Astrocyte (in vitro differentiated cells and primary cell): ENCODE data around the gene OR9Q1. TPM values are rescaled to one million over a fixed set of nuclear protein-coding genes. Genes with fewer than 3 reads are reported as not detected.

ENCODE experiments used
- DNase-seq: peaks from one replicate; pipeline ENCODE4 v3.0.0-alpha.2; 2010; ENCODE audit warnings: low read depth
- FAIRE-seq: peaks from 2 replicates; lab custom pipeline; 2011; peaks lifted over from hg19 to GRCh38; lab: Jason Lieb, UNC
- H2AFZ ChIP-seq: 2 replicates; pipeline ENCODE4 v1.6.0; 2012; ENCODE audit warnings: low read depth, low read length, inconsistent platforms
- H3K27ac ChIP-seq: 2 replicates; pipeline ENCODE4 v1.5.1; 2011; ENCODE audit warnings: low read depth, low read length, inconsistent platforms
- H3K27me3 ChIP-seq: 2 replicates; pipeline ENCODE4 v1.6.0; 2011; ENCODE audit warnings: low read length, inconsistent platforms; ENCODE audit not compliant: insufficient read depth
- H3K36me3 ChIP-seq: 2 replicates; pipeline ENCODE4 v1.5.1; 2011; ENCODE audit warnings: low read length, inconsistent platforms; ENCODE audit not compliant: insufficient read depth
- H3K4me1 ChIP-seq: 2 replicates; pipeline ENCODE4 v1.5.1; 2011; ENCODE audit warnings: low read length, inconsistent platforms; ENCODE audit not compliant: insufficient read depth
- H3K4me2 ChIP-seq: 2 replicates; pipeline ENCODE4 v1.6.0; 2012; ENCODE audit warnings: low read length, inconsistent platforms
- H3K4me3 ChIP-seq: 2 replicates; pipeline ENCODE4 v1.5.1; 2011; ENCODE audit warnings: low read depth, mild to moderate bottlenecking, low read length, inconsistent platforms; ENCODE audit not compliant: insufficient read depth
- H3K79me2 ChIP-seq: 2 replicates; pipeline ENCODE4 v1.6.0; 2012; ENCODE audit warnings: mild to moderate bottlenecking, low read length, inconsistent platforms; ENCODE audit not compliant: insufficient read depth
- H3K9ac ChIP-seq: 2 replicates; pipeline ENCODE4 v1.6.0; 2012; ENCODE audit warnings: mild to moderate bottlenecking, low read length, inconsistent platforms
- H3K9me3 ChIP-seq: 2 replicates; pipeline ENCODE4 v1.5.1; 2012; ENCODE audit warnings: low read depth, mild to moderate bottlenecking, low read length, inconsistent platforms; ENCODE audit not compliant: insufficient read depth
- H4K20me1 ChIP-seq: 2 replicates; pipeline ENCODE4 v1.6.0; 2012; ENCODE audit warnings: low read length, inconsistent platforms; ENCODE audit not compliant: insufficient read depth
- H3K27ac Mint-ChIP-seq: one replicate; pipeline ENCODE4 v1.8.0; 2021; ENCODE audit warnings: mild to moderate bottlenecking, mixed read lengths; ENCODE audit not compliant: unreplicated experiment
- H3K27me3 Mint-ChIP-seq: one replicate; pipeline ENCODE4 v1.8.0; 2021; ENCODE audit warnings: low read depth, mixed read lengths; ENCODE audit not compliant: unreplicated experiment
- H3K36me3 Mint-ChIP-seq: one replicate; pipeline ENCODE4 v1.8.0; 2021; ENCODE audit warnings: low read depth, mixed read lengths; ENCODE audit not compliant: unreplicated experiment
- H3K4me1 Mint-ChIP-seq: one replicate; pipeline ENCODE4 v1.8.0; 2021; ENCODE audit warnings: low read depth, mixed read lengths; ENCODE audit not compliant: unreplicated experiment
- H3K4me3 Mint-ChIP-seq: one replicate; pipeline ENCODE4 v1.8.0; 2021; ENCODE audit warnings: mild to moderate bottlenecking, moderate library complexity, mixed read lengths; ENCODE audit not compliant: unreplicated experiment
- H3K9me3 Mint-ChIP-seq: one replicate; pipeline ENCODE4 v1.8.0; 2021; ENCODE audit warnings: mild to moderate bottlenecking, mixed read lengths; ENCODE audit not compliant: unreplicated experiment
- EZH2 ChIP-seq: IDR thresholded peaks from 2 replicates; pipeline ENCODE4 v1.6.1; 2012; ENCODE audit warnings: mild to moderate bottlenecking, low read length, inconsistent platforms; ENCODE audit not compliant: insufficient read depth
- total RNA-seq: library from RNA; stranded (reverse); gene quantifications from 2 replicates; pipeline ENCODE4 v1.2.1, GENCODE V29; 2021
- TF ChIP-seq, protein P1 (sequence below): IDR thresholded peaks from 2 replicates; pipeline ENCODE4 v1.5.1; 2011; ENCODE audit warnings: low read depth, mild to moderate bottlenecking, inconsistent platforms, low read length, moderate library complexity; ENCODE audit not compliant: insufficient read depth

The OR9Q1 gene
- total RNA-seq, 1 donor from 2014 or later: not detected

DNA sequence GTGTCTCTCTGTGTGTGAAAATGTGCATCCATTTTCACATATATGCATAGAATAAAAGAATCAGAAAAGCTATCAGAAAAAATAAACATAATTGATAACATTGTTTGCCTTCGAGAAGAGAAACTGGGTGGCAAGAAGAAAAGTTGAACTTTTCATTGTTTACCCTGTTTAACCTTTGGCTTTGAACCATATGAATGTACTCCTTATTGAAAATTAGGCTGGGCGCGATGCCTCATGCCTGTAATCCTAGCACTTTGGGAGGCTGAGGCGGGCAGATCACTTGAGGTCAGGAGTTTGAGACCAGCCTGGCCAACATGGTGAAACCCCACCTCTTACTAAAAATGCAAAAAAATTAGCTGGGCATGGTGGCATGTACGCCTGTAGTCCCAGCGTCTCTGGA, 11.9 kb upstream of the OR9Q1 start:
- H3K9me3 Mint-ChIP-seq: no peaks in the 10 kb centered on the region
- peaks cover 2% of the 10 kb centered on the region for H3K9me3 ChIP-seq
- no peaks in the 10 kb centered on the region for H3K27me3 ChIP-seq
- H3K4me2 ChIP-seq: no peak overlapping the region
- no peaks in the 10 kb centered on the region for H3K36me3 Mint-ChIP-seq
- no peaks in the 10 kb centered on the region for H3K27me3 Mint-ChIP-seq
- H3K36me3 ChIP-seq: no peaks in the 10 kb centered on the region
- H3K4me1 Mint-ChIP-seq: no peaks in the 10 kb centered on the region
- no peak overlapping the region for H3K9ac ChIP-seq
- DNase-seq (no peak), FAIRE-seq (no peak)
- no peaks in the 10 kb centered on the region for H4K20me1 ChIP-seq
- no peaks in the 10 kb centered on the region for H3K79me2 ChIP-seq
- H3K4me1 ChIP-seq: no peaks in the 10 kb centered on the region
- no peak overlapping the region for H3K27ac Mint-ChIP-seq
- no peak overlapping the region for H3K27ac ChIP-seq
- H3K4me3 Mint-ChIP-seq: no peak overlapping the region
- H2AFZ ChIP-seq: no peak overlapping the region
- no peak overlapping the region for H3K4me3 ChIP-seq
- TF ChIP-seq, protein P1, sequence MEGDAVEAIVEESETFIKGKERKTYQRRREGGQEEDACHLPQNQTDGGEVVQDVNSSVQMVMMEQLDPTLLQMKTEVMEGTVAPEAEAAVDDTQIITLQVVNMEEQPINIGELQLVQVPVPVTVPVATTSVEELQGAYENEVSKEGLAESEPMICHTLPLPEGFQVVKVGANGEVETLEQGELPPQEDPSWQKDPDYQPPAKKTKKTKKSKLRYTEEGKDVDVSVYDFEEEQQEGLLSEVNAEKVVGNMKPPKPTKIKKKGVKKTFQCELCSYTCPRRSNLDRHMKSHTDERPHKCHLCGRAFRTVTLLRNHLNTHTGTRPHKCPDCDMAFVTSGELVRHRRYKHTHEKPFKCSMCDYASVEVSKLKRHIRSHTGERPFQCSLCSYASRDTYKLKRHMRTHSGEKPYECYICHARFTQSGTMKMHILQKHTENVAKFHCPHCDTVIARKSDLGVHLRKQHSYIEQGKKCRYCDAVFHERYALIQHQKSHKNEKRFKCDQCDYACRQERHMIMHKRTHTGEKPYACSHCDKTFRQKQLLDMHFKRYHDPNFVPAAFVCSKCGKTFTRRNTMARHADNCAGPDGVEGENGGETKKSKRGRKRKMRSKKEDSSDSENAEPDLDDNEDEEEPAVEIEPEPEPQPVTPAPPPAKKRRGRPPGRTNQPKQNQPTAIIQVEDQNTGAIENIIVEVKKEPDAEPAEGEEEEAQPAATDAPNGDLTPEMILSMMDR: no peak
- no peak for TF ChIP-seq EZH2

DNA sequence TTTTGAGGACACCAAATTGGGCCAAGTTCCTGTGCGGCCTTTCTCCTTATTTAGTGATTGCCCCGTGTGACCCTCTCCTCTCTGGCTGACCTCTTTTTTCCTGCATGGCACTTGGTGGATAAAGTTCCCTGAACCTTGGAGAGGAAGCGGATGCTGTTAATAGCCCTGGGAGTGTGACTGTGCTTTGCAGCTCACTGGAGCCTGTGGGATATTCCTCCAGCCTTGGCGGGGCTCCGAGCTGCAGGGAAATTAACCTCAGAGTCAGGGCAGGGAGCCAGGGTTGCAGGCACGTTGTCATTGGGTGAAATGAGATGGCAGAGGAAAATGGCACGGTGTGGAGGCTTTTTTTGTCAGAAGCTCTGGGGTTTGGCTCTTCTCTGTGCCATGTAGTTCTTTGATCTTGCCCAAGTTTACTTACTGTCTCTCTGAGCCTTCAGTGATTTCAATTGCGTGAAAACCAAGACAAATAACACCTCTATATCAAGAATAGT, 965 bp downstream of the OR9Q1 start:
- no peaks in the 10 kb centered on the region for H4K20me1 ChIP-seq
- H3K4me3 Mint-ChIP-seq: no peak overlapping the region
- H3K27ac Mint-ChIP-seq: no peak overlapping the region
- no peaks in the 10 kb centered on the region for H3K9me3 Mint-ChIP-seq
- no peaks in the 10 kb centered on the region for H3K27me3 Mint-ChIP-seq
- no peaks in the 10 kb centered on the region for H3K27me3 ChIP-seq
- no peak overlapping the region for H3K4me3 ChIP-seq
- no peaks in the 10 kb centered on the region for H3K36me3 Mint-ChIP-seq
- H3K27ac ChIP-seq: no peak overlapping the region
- TF ChIP-seq EZH2: no peak
- TF ChIP-seq, protein P1: no peak
- no peaks in the 10 kb centered on the region for H3K79me2 ChIP-seq
- no peaks in the 10 kb centered on the region for H3K36me3 ChIP-seq
- no peak overlapping the region for H3K9ac ChIP-seq
- no peak for FAIRE-seq
- peak; percentile 42 for DNase-seq
- H3K4me1 ChIP-seq: no peaks in the 10 kb centered on the region
- peak overlapping the region; percentile 5 for H3K4me2 ChIP-seq
- H2AFZ ChIP-seq: no peak overlapping the region
- no peaks in the 10 kb centered on the region for H3K9me3 ChIP-seq
- no peaks in the 10 kb centered on the region for H3K4me1 Mint-ChIP-seq

DNA sequence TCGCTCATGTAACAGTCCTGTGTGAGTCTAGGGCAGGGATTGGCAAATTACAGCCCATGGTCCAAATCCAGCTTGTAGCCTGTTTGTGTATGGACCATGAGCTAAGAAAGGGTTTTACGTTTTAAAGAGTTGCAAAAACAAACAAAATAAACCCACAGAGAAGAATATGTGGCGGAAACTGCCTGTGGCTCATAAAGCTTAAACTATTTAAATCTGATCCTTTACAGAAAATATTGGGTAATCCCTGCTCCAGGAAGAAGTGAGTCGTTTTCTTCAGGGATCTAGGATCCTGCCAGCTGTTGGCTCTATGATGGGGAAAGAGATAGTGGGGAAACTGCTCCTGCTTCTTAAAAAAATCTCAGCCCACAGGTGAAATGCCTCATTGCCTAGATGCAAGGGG, 3.7 kb downstream of the OR9Q1 start:
- H3K4me1 Mint-ChIP-seq: no peaks in the 10 kb centered on the region
- no peak for FAIRE-seq
- Histone ChIP-seq H3K9me3 (no peaks in the 10 kb centered on the region), H3K4me1 (no peaks in the 10 kb centered on the region), H3K4me3 (no peak overlapping the region), H3K79me2 (no peaks in the 10 kb centered on the region), H4K20me1 (no peaks in the 10 kb centered on the region), H2AFZ (no peak overlapping the region), H3K36me3 (no peaks in the 10 kb centered on the region), H3K27ac (no peak overlapping the region), H3K9ac (no peak overlapping the region), H3K27me3 (no peaks in the 10 kb centered on the region), H3K4me2 (no peak overlapping the region)
- H3K4me3 Mint-ChIP-seq: no peak overlapping the region
- peaks cover 1% of the 10 kb centered on the region for H3K9me3 Mint-ChIP-seq
- no peak overlapping the region for H3K27ac Mint-ChIP-seq
- no peaks in the 10 kb centered on the region for H3K27me3 Mint-ChIP-seq
- TF ChIP-seq, protein P1: no peak
- TF ChIP-seq EZH2: no peak
- peak; percentile 42 for DNase-seq
- H3K36me3 Mint-ChIP-seq: no peaks in the 10 kb centered on the region
